Middle frontal gyrus (tissue), 1 donor: Measurements from ENCODE around the gene DNASE2B.

ENCODE experiments used
- DNase-seq: peaks from one replicate; pipeline ENCODE4 v3.0.0-alpha.2; 2015; ENCODE audit warnings: low spot score; ENCODE audit errors: extremely low spot score

The DNASE2B gene

GRCh38 chr1:84398175-84399155 is at the start of gene DNASE2B:
Gene DNASE2B, plus strand, starts transcription at chr1:84398484. Its CDS starts 81 bp downstream, at chr1:84398565.
- DNase-seq: no peak

DNA sequence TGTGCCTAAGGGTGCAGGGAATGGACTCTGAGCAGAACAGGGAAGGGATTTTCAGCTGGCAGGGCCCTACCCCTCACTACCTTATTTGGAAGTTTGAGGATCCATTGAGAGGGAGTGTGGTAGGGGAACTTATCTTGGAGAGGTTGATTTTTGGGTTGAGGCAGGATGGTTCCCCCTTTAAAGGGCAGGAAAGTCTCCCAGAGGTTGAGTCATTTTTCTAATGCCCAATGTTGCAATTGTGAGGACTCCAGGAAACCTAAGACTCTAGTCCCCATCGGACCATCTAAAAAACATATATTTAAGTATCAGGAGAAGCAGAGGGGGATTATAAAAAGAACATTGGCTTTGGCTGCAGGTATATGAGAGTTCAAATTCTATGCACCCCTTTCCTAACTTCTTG is 49.5 kb upstream of the DNASE2B start:
- DNase-seq: no peak

DNA sequence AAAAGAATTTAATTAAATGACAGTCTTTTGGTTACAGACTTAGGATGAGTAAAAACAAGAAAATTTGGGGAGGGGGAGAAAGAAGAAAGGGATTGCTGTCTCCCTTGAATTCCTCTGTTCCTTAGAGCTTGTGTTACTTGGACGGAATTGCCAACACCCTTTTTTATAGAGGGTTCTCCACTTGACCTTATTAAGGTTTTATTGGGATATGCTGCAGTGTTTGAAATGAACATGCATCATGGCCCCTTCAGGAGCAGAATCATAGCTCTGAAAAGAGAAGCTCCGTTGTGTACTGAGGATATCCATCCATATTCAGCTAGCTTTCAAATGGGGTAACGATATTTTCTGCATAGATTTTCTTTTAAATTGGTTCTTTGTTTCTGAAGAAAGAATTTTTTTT is 48.2 kb upstream of the DNASE2B start:
- no peak for DNase-seq

- no peak for DNase-seq
Measured at GRCh38 chr1:84350550-84350949, 47.7 kb upstream of the DNASE2B start.

DNA sequence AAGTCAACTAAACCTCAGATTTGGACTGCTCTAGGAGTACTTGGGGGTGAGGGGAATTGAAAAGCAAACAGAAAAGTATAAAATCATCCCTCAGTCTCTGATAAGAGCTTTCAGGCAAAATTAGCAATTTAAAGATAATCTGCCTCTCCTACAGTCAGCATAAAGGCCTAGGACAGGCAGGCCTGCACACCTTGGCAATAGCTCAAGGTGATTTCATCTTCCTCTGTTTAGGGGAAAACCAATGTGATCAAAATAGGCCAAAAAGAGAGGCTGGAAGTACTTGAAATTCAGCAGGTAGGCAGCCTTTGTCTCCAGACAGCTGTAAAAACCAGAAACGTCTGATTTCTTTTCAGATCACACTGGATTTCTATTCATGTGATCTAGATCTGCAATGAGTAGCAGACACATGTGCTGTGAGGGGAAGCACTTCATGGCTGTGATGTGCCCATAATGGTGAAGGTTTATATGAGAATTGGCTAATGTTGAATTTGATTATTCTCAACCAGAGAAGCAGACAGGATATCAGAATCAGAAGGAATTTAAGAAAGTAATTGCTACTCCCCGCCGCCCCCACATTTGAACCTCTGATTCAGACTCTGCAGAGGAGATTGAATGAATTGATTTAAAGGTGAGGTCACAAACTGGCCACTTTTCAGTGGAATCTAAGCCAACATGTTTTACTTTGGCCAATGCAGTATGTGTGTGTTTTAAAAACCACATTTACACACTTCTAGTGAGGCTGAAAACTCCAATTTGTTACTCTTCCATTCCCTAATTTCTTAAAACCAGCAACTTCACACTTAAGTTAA is 45.8 kb upstream of the DNASE2B start:
- no peak for DNase-seq

- DNase-seq: no peak
Measured at GRCh38 chr1:84353695-84354094, 44.6 kb upstream of the DNASE2B start.

GRCh38 chr1:84355556-84355955 is 42.7 kb upstream of the DNASE2B start:
- no peak for DNase-seq

DNA sequence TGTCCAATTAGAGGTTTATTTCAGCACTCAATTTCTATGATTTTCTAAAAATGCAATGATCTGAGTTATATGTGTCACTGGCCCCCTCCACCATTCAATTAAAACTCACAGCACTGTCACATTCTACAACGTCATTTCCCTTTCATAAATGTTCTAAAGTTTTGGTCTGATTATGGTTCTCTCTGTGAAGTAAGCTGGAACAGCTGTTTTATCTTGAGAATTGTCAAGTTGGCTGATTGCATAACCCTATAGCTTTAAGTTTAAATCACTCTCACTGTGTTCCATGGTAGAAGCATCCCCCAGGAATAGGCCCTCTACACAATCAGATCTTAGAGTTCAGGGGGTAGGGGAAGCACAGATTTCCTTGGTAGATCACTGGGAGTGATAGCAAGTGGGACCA is 41.4 kb upstream of the DNASE2B start:
- no peak for DNase-seq

DNA sequence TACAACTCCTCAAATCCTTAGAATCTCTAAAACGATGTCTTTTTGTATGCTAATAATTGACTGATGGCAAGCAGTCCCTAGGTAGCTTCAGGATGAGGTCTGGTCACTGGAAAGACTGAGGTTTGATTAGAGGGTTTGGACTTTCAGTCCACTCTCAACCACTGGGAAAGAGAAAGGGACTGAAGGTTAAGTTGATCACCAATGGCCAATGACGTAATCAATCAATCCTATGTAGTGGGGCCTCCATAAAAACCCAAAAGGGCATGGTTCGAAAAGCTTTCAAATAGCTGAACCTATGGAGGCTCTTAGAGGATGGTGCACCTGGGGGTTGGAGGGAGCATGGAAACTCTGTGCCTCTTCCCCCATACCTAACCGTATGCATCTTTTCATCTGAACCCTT is 39.6 kb upstream of the DNASE2B start:
- no peak for DNase-seq

DNA sequence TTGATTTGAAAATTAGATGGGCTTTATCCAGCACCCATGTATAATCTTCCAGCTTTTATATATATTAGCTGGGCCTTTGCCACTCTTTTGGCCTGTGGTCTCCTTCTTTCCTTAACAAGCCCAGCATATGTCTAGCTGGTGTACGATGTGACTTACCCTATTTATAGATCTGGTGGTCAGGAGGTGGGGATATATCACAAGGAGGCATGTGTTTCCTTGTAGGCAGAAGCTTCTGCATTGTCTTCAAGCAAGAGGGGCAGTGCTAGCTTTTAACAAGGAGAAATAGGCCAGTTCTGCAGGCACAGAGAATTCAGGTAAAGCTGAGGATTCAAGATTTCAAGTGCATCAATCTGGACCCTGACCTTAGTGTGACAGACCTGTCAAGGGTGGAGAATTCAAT is 38.0 kb upstream of the DNASE2B start:
- DNase-seq: no peak

GRCh38 chr1:84361796-84362195 is 36.5 kb upstream of the DNASE2B start:
- DNase-seq: no peak

DNA sequence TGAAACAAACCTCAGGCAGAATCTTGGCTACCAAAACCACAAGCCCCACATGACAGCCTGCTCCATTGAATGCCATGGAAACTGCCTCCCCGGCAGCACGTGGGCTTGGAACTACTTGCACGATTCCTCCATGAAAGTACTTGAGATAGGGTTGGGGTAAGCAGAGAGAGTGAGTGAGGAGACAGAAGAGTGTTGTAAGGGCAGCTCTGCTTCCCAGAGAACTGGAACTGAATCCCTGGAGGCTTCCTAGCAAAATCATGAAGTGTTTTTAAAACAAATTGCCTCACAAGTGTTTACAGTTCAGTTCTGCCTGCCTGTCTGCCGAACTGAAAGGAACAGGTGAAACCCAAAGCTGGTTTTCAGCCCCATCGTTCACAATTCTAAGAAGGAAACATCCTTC is 35.3 kb upstream of the DNASE2B start:
- no peak for DNase-seq

- DNase-seq: no peak
Measured at GRCh38 chr1:84363622-84364021, 34.7 kb upstream of the DNASE2B start.

- no peak for DNase-seq
Measured at GRCh38 chr1:84365225-84366221, 32.8 kb upstream of the DNASE2B start.

DNA sequence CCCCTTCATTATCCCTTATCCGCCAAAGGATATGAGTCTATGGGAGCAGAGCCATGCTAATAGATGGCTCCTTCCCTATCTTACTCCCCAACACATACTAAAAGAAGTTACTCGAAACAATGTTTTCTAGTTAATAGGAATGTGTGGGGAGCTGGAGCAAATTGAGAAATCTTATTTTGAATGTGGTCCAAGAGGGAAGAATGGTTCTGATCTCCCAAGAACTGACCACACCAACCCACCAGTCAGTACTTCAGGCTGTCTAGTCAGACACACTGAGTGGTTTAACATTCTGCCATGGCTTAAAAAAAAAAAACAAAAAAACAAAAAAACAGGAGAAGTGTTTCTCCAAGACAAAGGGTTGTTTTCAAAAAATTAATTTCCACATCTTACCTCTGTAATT is 31.5 kb upstream of the DNASE2B start:
- DNase-seq: no peak

- no peak for DNase-seq
Measured at GRCh38 chr1:84367219-84367618, 31.1 kb upstream of the DNASE2B start.

- DNase-seq: no peak
Measured at GRCh38 chr1:84368441-84368840, 29.8 kb upstream of the DNASE2B start.

- DNase-seq: no peak
Measured at GRCh38 chr1:84370266-84370665, 28.0 kb upstream of the DNASE2B start.

- no peak for DNase-seq
Measured at GRCh38 chr1:84370831-84371394, 27.4 kb upstream of the DNASE2B start.

GRCh38 chr1:84373436-84374141 is 24.7 kb upstream of the DNASE2B start:
- DNase-seq: no peak
